GM23338 (cell line): Measurements from ENCODE around the gene NUTM2G.
"Not testable (repeated sequence)": the region's sequence is repeated elsewhere in the genome, so short reads cannot be mapped to it uniquely, and the experiment has no call there.

ENCODE experiments used
- EZH2 ChIP-seq: fragments of 200-600 bp; sonication (generic); IDR thresholded peaks from one replicate; pipeline ENCODE4 v1.8.0; 2017; ENCODE audit warnings: antibody characterized with exemption, mild to moderate bottlenecking, low read depth; ENCODE audit not compliant: unreplicated experiment
- POLR2AphosphoS5 ChIP-seq: IDR thresholded peaks from 2 replicates; pipeline ENCODE4 v1.6.1; 2016; ENCODE audit warnings: antibody characterized with exemption, low read depth
- REST ChIP-seq: IDR thresholded peaks from one replicate; pipeline ENCODE4 v1.6.1; 2018; ENCODE audit warnings: antibody characterized with exemption; ENCODE audit not compliant: unreplicated experiment
- ZNF331 ChIP-seq: fragments of 250-450 bp; sonication (Bioruptor Pico); IDR thresholded peaks from 2 replicates; pipeline ENCODE4 v1.5.0; 2020; ENCODE audit warnings: low read depth, mild to moderate bottlenecking, moderate library complexity
- ZNF462 ChIP-seq: fragments of 250-450 bp; sonication (Bioruptor Pico); IDR thresholded peaks from 2 replicates; pipeline ENCODE4 v1.5.0; 2020; ENCODE audit warnings: mild to moderate bottlenecking, moderate library complexity
- TF ChIP-seq, protein P1 (sequence below), 2 experiments: fragments of 200-600 bp in 1 of 2; sonication (generic) in 1 of 2; conservative IDR thresholded peaks; 2 replicates each; pipeline versions ENCODE4 v1.5.1 to v1.6.1; 2016 to 2017; ENCODE audit warnings: antibody characterized with exemption in 2 of 2, low read depth in 2 of 2, mild to moderate bottlenecking in 2 of 2, moderate library complexity in 1 of 2

GRCh38 chr9:96950539-96950938, 21.9 kb downstream of the NUTM2G start:
- TF ChIP-seq, protein P1, sequence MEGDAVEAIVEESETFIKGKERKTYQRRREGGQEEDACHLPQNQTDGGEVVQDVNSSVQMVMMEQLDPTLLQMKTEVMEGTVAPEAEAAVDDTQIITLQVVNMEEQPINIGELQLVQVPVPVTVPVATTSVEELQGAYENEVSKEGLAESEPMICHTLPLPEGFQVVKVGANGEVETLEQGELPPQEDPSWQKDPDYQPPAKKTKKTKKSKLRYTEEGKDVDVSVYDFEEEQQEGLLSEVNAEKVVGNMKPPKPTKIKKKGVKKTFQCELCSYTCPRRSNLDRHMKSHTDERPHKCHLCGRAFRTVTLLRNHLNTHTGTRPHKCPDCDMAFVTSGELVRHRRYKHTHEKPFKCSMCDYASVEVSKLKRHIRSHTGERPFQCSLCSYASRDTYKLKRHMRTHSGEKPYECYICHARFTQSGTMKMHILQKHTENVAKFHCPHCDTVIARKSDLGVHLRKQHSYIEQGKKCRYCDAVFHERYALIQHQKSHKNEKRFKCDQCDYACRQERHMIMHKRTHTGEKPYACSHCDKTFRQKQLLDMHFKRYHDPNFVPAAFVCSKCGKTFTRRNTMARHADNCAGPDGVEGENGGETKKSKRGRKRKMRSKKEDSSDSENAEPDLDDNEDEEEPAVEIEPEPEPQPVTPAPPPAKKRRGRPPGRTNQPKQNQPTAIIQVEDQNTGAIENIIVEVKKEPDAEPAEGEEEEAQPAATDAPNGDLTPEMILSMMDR (conservative IDR thresholded peaks at IDR 0.05; ENCODE audit: low read depth in 2 of 2) = not testable (repeated sequence)
- not testable (repeated sequence) for TF ChIP-seq ZNF462 (CRISPR knock-in tag); EZH2; POLR2AphosphoS5; REST; ZNF331 (CRISPR knock-in tag)
